HuH-7.5 (cell line): ENCODE data around the gene ZNF277.

ENCODE experiments used
- DNase-seq: peaks from one replicate; pipeline ENCODE4 v3.0.0; 2011; ENCODE audit warnings: low spot score

Gene ZNF277

GRCh38 chr7:112185005-112185834 is 21.3 kb upstream of the ZNF277 start:
- DNase-seq, result no peak

- DNase-seq, result no peak
Observed at GRCh38 chr7:112186300-112186699, 20.2 kb upstream of the ZNF277 start.

GRCh38 chr7:112188257-112188656 is 18.2 kb upstream of the ZNF277 start:
- no peak for DNase-seq

- no peak for DNase-seq
Observed at GRCh38 chr7:112189691-112190090, 16.8 kb upstream of the ZNF277 start.

- DNase-seq, result no peak
Observed at GRCh38 chr7:112190120-112190519, 16.4 kb upstream of the ZNF277 start.

- no peak for DNase-seq
Observed at GRCh38 chr7:112192236-112193154, 14.0 kb upstream of the ZNF277 start.

- DNase-seq, result no peak
Observed at GRCh38 chr7:112193915-112194502, 12.5 kb upstream of the ZNF277 start.

- DNase-seq, result no peak
Observed at GRCh38 chr7:112195717-112196116, 10.8 kb upstream of the ZNF277 start.

- DNase-seq, result no peak
Observed at GRCh38 chr7:112197322-112197721, 9.2 kb upstream of the ZNF277 start.

- no peak for DNase-seq
Observed at GRCh38 chr7:112199035-112199655, 7.3 kb upstream of the ZNF277 start.

- DNase-seq, result no peak
Observed at GRCh38 chr7:112199672-112200071, 6.8 kb upstream of the ZNF277 start.

GRCh38 chr7:112201411-112201810 is 5.1 kb upstream of the ZNF277 start:
- no peak for DNase-seq

- no peak for DNase-seq
Observed at GRCh38 chr7:112201839-112202238, 4.7 kb upstream of the ZNF277 start.

- DNase-seq, result no peak
Observed at GRCh38 chr7:112202816-112203215, 3.7 kb upstream of the ZNF277 start.

GRCh38 chr7:112203365-112203739 is 3.1 kb upstream of the ZNF277 start:
- no peak for DNase-seq

- no peak for DNase-seq
Observed at GRCh38 chr7:112204499-112205342, 1.8 kb upstream of the ZNF277 start.

GRCh38 chr7:112205343-112206237 is 905 bp upstream of the ZNF277 start:
- peak; percentile 58 for DNase-seq

GRCh38 chr7:112206991-112207592 is 597 bp downstream of the ZNF277 start:
- peak; percentile 47 for DNase-seq

- no peak for DNase-seq
Observed at GRCh38 chr7:112207765-112208164, 1.3 kb downstream of the ZNF277 start.
